ENCODE data around the gene PKD1.
"Not testable (repeated sequence)": the region's sequence is repeated elsewhere in the genome, so short reads cannot be mapped to it uniquely, and the experiment has no call there.

Gene PKD1

DNA sequence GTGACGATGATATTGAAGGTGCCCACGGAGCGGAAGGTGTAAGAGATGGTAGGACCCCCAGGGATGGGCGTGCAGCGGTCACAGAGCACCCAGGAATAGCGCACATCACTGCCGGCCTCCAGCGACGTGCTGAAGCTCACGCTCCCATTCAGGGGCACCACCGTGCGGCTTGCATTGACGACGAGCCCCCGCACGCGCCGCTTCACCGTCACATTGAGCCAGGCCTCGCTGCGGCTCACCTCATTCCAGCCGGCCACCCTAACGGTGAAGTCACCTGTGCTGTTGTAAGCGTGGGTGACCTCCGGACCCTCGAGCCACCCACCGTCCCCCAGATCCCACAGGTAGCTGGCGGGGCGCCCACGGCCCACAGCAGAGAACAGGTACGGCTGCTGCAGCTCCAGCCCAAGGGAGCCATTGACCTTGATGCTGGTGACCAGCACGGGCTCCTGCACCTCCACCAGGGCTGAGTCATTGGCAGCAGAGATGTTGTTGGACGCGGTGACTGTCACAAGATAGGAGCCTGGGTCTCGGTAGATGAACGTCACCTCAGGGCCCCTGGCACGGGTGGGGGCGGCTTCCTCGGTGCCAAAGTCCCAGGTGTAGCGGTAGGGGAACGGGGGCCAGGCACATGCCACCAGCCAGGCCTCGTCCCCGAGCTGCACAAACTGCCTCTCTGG lies 25.2 kb downstream of the PKD1 start:
- in situ Hi-C loops (cut with HindIII; ENCODE audit: low sequenced_read_pairs): not testable (repeated sequence)

DNA sequence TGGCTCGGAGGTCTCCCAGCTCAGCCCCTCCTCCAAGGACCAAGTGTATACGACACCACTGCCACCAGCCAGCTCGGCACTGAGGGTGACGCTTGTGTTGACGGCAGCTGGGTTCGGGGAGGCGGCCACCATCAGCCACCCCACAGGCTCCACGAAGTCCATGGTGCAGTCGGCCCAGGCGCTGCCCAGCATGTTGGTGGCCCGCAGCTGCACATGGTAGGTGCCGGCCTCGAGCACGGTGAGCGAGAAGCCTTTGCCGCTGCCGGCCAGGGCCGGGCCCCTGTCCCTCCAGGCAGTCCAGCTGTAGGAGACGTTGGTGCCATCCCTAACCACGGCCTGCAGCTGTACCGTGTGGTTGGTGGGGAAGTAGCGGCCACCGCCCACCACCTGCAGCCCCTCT lies 25.8 kb downstream of the PKD1 start:
- in situ Hi-C loops (cut with HindIII; ENCODE audit: low sequenced_read_pairs): not testable (repeated sequence)

- in situ Hi-C loops (cut with HindIII; ENCODE audit: low sequenced_read_pairs): not testable (repeated sequence)
Measured at GRCh38 chr16:2109271-2109580, 26.5 kb downstream of the PKD1 start.

- in situ Hi-C loops (cut with HindIII; ENCODE audit: low sequenced_read_pairs): not testable (repeated sequence)
Measured at GRCh38 chr16:2108446-2109270, 27.0 kb downstream of the PKD1 start.

- in situ Hi-C loops (cut with HindIII; ENCODE audit: low sequenced_read_pairs): not testable (repeated sequence)
Measured at GRCh38 chr16:2107791-2108125, 27.9 kb downstream of the PKD1 start.

DNA sequence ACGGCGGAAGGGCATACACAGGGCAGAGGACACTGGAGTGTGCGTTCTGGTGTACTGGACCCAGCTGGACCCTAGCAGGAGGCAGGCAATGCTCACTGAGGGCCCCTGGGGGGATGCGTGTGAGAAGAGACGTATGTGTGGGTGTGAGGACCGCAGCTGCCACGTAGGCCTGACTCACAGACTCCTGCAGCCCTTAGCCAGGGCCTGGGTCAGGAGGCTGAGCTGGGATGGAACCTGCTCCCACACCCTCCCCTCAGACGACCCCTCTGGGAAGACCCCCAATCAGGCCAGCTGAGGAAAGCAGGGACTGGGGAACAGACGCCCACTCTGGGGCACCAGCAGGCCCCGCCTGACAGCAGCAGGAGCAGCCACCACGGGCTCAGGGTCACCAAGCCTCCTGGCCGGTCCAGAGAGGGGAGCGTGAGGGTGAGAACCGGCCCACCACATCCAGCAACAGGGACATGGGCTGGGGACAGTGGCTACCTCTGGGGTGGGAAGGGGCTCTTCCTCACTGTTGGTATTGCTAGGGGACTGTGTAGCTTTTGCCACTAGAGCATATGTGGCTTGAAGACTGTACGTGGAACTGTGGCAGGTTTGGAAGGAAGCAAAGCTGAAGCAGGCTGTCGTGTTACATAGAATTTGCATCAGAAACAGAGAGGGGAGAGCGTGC lies 28.4 kb downstream of the PKD1 start:
- in situ Hi-C loops (cut with HindIII; ENCODE audit: low sequenced_read_pairs): not testable (repeated sequence)

DNA sequence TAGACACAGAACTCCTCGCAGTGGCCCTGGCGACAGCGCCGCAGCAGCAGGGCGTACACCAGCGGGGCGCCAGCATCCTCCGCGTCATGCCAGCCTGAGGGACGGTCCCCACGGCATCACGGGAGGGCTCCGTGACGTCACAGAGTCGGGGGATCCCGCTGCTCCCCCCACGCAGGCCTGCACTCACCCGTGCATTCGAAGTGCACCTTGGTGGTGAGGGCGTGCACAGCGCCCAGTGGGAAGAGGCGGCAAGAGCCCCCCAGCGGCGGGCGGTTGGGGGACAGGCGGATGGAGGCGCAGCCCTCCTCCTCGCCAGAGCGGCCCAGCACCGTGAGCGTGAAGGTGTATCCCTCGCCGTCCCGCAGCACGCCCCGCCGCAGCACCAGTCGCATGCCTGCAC lies 29.5 kb downstream of the PKD1 start:
- in situ Hi-C loops (cut with HindIII; ENCODE audit: low sequenced_read_pairs): not testable (repeated sequence)

DNA sequence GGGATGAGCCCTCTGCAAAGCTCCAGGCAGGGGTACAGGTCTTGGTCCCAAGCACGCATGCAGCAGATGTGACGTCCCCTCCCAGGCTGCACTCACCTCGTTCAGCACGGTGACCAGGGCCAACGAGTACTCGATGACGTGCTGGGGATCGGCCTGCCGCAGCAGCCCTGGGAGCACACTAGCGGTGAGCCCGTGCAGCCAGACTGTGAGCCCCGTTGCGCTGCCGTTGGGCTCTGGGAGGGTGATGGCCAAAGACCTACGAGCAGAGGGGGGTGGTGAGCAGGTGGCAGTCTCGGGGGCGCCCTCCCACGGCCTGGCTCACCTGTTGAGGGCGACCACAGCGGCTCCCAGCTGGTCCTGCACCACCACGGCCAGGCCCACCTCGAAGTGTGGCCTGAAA lies 29.9 kb downstream of the PKD1 start:
- in situ Hi-C loops (cut with HindIII; ENCODE audit: low sequenced_read_pairs): not testable (repeated sequence)

- in situ Hi-C loops (cut with HindIII; ENCODE audit: low sequenced_read_pairs): not testable (repeated sequence)
Measured at GRCh38 chr16:2105291-2105690, 30.4 kb downstream of the PKD1 start.

DNA sequence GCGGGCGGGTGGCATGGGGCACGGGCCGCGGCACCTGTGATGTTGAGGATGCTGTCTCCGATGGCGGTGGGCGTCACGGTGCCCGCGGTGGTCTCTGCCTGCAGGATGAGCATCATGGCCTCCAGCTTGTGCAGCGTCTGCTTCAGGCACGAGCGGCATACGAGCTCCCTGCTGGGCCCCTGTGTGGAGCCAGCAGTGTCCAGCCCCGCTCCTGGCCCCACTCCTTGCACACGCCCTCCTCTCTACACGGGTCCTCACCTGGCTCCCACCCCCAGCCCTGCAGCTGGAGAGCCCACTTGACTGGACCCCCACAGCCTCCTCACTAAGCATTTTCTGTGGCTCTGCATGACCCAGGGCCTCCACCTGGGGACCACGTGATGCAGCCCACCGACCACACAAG lies 31.2 kb downstream of the PKD1 start:
- in situ Hi-C loops (cut with HindIII; ENCODE audit: low sequenced_read_pairs): not testable (repeated sequence)

GRCh38 chr16:2102471-2102870 lies 33.2 kb downstream of the PKD1 start:
- in situ Hi-C loops (cut with HindIII; ENCODE audit: low sequenced_read_pairs): no loop called here

DNA sequence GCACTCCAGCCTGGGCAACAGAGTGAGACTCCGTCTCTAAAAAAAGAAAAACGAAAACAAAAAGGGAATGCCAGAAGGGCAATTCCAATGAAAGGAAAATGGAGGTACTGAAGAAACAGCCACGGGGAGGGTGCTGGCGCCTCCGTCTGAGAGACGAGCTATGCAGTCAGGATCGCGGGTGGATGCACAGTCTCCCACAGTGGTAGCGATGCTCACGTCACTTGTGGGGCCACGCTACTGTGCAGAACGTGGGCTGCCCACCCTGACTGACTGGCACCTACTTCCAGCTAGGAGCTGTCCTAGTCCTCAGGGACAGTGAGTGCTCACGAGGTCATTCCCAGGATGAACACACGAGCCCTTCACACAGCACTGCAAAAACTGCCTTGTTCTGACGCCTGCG lies 34.1 kb downstream of the PKD1 start:
- in situ Hi-C loops (cut with HindIII; ENCODE audit: low sequenced_read_pairs): not testable (repeated sequence)

GRCh38 chr16:2097689-2098088 lies 38.0 kb downstream of the PKD1 start:
- in situ Hi-C loops (cut with HindIII; ENCODE audit: low sequenced_read_pairs): not testable (repeated sequence)

- in situ Hi-C loops (cut with HindIII; ENCODE audit: low sequenced_read_pairs): no loop called here
Measured at GRCh38 chr16:2096853-2097595, 38.7 kb downstream of the PKD1 start.

DNA sequence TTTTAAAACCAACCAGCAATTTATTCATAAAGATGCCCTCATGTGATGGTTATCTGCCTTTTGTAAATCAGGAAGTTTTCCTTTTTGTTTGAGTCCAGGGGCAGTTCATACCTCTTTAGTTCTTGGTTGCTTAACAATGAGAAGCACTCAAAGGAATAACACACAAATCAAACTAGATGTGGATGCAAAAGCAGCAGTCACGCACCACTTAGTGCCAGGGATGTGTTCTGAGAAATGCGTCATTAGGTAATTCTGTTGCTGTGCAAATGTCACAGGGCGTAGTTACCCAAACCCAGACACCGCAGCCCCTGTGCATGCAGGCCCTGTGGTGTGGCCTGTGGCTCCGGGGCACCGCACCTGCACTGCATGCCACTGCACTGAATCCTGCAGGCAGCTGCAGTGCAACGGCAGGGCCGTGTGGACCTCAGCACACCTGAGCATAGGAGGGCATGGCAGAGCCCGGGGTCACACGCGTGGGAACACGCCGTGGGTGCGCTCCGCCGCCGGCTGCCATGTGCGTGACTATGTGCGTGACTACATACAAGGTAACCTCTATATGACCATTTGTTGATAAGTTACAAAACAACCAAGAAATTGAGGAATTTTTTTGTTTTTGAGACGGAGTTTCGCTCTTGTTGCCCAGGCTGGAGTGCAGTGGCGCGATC lies 39.6 kb downstream of the PKD1 start:
- in situ Hi-C loops (cut with HindIII; ENCODE audit: low sequenced_read_pairs): no loop called here

DNA sequence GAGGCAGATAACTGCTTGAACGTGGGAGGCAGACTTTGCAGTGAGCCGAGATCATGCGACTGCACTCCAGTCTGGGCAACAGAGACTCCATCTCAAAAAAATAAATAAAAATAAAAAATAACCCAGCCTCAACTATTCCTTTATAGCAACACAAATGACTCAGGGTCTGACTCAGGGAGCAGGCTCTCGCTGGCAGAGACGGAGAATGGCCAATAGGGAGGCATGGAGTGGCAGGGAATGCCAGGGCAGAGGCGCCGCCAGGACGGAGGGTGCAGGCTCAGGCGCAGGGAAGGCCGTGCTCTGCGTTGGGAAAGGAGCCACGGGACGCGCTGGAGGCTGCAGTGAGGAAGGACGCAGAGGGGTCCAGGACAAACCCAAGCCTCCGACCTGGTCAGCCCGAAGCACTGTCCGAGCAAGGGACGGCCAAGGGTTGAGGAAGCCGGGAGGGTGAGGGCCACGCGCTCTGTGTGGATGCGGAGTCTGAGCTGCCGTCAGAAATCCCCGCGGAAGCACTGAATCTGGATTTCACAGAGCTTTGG lies 40.3 kb downstream of the PKD1 start:
- in situ Hi-C loops (cut with HindIII; ENCODE audit: low sequenced_read_pairs): no loop called here

- in situ Hi-C loops (cut with HindIII; ENCODE audit: low sequenced_read_pairs): no loop called here
Measured at GRCh38 chr16:2093793-2094192, 41.9 kb downstream of the PKD1 start.

GRCh38 chr16:2092866-2093265 lies 42.8 kb downstream of the PKD1 start:
- in situ Hi-C loops (cut with HindIII; ENCODE audit: low sequenced_read_pairs): no loop called here

- in situ Hi-C loops (cut with HindIII; ENCODE audit: low sequenced_read_pairs): no loop called here
Measured at GRCh38 chr16:2092256-2092620, 43.5 kb downstream of the PKD1 start.

- in situ Hi-C loops (cut with HindIII; ENCODE audit: low sequenced_read_pairs): no loop called here
Measured at GRCh38 chr16:2091547-2092255, 44.0 kb downstream of the PKD1 start.

Data from DLD1 (cell line).